Stimulated activated naive CD8-positive, alpha-beta T cell treated with anti-CD3 and anti-CD28 coated beads, Interleukin-15, amount 100 ng/mL, for 72 hours (primary cell): ENCODE data around the gene SUPT20HL1.
"Not testable (repeated sequence)": the region's sequence is repeated elsewhere in the genome, so short reads cannot be mapped to it uniquely, and the experiment has no call there.

Experiments
- ATAC-seq: fragments of 150-1000 bp; cut with Tn5 transposase; 2 replicates; pipeline ENCODE4 v1.10.0; 2021; ENCODE audit warnings: mild to moderate bottlenecking, moderate library complexity
- DNase-seq, 2 donors: peaks; one replicate each; pipeline ENCODE4 v3.0.0; 2021 to 2022
- H3K27ac Mint-ChIP-seq, 2 donors: one replicate each; pipeline ENCODE4 v1.8.0; 2022; ENCODE audit warnings: mild to moderate bottlenecking in 2 of 2, mixed read lengths in 2 of 2, moderate library complexity in 2 of 2
- H3K27me3 Mint-ChIP-seq: one replicate; pipeline ENCODE4 v1.8.0; 2022; ENCODE audit warnings: mixed read lengths
- H3K4me1 Mint-ChIP-seq: one replicate; pipeline ENCODE4 v1.8.0; 2022; ENCODE audit warnings: mild to moderate bottlenecking, mixed read lengths
- H3K4me3 Mint-ChIP-seq, 2 donors: one replicate each; pipeline ENCODE4 v1.8.0; 2022; ENCODE audit warnings: mild to moderate bottlenecking in 2 of 2, mixed read lengths in 2 of 2, moderate library complexity in 1 of 2
- H3K9me3 Mint-ChIP-seq, 2 donors: one replicate each; pipeline ENCODE4 v1.8.0; 2022; ENCODE audit warnings: mixed read lengths in 2 of 2

Gene SUPT20HL1

GRCh38 chrX:24343719-24344118 is 16.7 kb upstream of the SUPT20HL1 start:
- Mint-ChIP-seq H3K9me3 (no peaks in the 10 kb centered on the region), H3K4me3 (peak overlapping the region; percentile 42 to 61), H3K4me1 (peaks cover 6% of the 10 kb centered on the region), H3K27me3 (peaks cover 10% of the 10 kb centered on the region), H3K27ac (no peak overlapping the region)
- ATAC-seq (peak; percentile 67), DNase-seq (peak in 1 of 2 donors; percentile 10)

- Mint-ChIP-seq H3K9me3 (no peaks in the 10 kb centered on the region), H3K4me3 (no peak overlapping the region), H3K4me1 (no peaks in the 10 kb centered on the region), H3K27ac (no peak overlapping the region), H3K27me3 (no peaks in the 10 kb centered on the region)
- ATAC-seq (no peak), DNase-seq (no peak)
Measured at GRCh38 chrX:24347881-24348280, 12.6 kb upstream of the SUPT20HL1 start.

DNA sequence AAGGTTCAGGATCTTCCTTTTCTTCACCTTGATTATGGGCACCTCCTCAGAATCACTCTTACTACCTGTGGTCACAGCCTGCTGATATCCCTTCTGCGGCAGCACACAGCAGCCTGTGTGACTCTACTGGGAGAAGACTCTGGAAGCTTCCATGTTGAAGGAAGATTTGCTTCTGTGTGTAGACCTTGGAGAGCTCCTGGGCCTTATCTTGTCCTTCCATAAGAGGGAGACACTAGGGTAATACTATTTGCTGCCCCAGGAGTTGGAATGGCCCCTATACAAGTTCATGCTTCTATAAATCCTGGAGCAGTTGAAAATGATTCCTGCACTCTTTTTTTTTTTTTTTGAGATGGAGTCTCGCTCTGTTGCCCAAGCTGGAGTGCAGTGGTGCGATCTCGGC is 10.2 kb upstream of the SUPT20HL1 start:
- Mint-ChIP-seq H3K4me1 (no peaks in the 10 kb centered on the region), H3K4me3 (no peak overlapping the region), H3K9me3 (no peaks in the 10 kb centered on the region), H3K27me3 (no peaks in the 10 kb centered on the region), H3K27ac (no peak overlapping the region)
- DNase-seq, result no peak
- no peak for ATAC-seq

DNA sequence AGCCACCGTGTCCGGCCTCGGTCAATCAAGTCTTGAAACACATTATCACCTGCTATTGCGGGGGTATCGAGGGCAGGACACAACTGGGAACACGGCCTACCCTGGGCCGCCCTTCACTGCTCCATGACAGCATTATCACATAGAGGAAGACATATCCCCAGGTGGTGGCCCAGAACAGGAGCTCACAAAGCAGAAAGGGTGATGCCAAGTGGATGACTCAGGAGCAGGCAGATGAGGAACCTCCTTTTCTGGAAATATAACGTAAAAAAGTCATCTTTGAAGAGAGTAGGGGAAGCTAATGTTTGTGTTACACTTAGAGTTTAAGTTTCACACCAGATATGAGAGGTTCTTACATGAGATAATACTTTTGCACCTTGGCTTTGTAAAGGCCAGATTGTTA is 5.3 kb upstream of the SUPT20HL1 start:
- Mint-ChIP-seq H3K4me1 (no peaks in the 10 kb centered on the region), H3K4me3 (no peak overlapping the region), H3K27ac (no peak overlapping the region), H3K9me3 (no peaks in the 10 kb centered on the region), H3K27me3 (no peaks in the 10 kb centered on the region)
- ATAC-seq, result no peak
- no peak for DNase-seq

- Mint-ChIP-seq H3K4me1 (no peaks in the 10 kb centered on the region), H3K4me3 (no peak overlapping the region), H3K9me3 (no peaks in the 10 kb centered on the region), H3K27me3 (no peaks in the 10 kb centered on the region), H3K27ac (no peak overlapping the region)
- DNase-seq, result no peak
- no peak for ATAC-seq
Measured at GRCh38 chrX:24357106-24357505, 3.3 kb upstream of the SUPT20HL1 start.

DNA sequence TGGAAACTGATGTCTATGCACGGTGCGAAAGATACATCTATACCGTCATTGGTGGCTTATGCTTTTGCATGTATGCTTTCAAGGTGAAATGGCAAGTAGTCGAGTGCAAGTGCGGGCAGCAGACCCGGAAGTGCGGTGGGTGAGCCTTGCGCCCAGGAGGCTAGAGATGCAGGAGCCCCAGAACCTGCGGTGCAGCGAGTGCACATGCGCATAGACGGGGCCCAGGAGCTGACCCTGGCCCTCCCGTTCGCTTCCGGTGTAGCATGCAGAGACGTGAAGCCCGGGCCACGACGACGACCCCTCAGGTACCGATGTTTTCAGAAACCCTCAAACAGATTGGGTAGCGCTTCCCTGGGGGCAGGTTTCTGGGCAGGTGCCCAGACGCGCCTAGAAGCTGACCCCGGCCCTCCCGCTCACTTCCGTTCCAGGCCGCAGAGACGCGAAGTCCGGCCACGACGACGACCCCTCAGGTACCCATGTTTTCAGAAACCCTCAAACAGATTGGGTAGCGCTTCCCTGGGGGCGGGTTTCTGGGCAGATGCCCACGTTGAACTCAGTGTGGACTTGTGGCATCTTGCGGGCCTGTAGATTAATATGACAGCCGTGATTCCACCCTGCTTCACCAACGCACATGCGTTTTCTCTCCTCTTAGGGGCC is 1.8 kb downstream of the SUPT20HL1 start:
- not testable (repeated sequence) for H3K27ac Mint-ChIP-seq, H3K4me1 Mint-ChIP-seq, H3K27me3 Mint-ChIP-seq, ATAC-seq, H3K4me3 Mint-ChIP-seq, DNase-seq, H3K9me3 Mint-ChIP-seq

DNA sequence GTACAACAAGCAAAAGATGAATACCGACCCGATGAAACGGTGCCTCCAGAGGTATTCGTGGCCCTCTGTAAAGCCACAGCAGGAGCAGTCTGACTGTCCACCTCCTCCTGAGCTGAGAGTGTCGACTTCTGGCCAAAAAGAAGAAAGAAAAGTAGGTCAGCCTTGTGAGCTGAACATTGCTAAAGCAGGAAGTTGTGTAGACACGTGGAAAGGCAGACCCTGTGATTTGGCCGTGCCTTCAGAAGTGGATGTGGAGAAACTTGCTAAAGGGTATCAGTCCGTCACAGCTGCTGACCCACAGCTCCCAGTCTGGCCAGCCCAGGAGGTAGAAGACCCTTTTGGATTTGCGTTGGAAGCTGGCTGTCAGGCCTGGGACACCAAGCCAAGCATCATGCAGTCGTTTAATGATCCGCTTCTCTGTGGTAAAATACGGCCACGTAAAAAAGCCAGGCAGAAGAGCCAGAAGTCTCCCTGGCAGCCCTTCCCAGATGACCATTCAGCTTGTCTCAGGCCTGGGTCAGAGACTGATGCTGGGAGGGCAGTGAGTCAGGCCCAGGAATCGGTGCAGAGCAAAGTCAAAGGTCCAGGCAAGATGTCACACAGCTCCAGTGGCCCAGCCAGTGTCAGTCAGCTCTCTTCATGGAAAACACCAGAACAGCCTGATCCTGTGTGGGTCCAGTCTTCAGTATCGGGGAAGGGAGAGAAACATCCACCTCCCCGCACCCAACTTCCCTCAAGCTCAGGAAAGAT is 3.2 kb downstream of the SUPT20HL1 start:
- H3K9me3 Mint-ChIP-seq, H3K4me3 Mint-ChIP-seq, DNase-seq, H3K4me1 Mint-ChIP-seq, H3K27ac Mint-ChIP-seq, H3K27me3 Mint-ChIP-seq, ATAC-seq: not testable (repeated sequence)

DNA sequence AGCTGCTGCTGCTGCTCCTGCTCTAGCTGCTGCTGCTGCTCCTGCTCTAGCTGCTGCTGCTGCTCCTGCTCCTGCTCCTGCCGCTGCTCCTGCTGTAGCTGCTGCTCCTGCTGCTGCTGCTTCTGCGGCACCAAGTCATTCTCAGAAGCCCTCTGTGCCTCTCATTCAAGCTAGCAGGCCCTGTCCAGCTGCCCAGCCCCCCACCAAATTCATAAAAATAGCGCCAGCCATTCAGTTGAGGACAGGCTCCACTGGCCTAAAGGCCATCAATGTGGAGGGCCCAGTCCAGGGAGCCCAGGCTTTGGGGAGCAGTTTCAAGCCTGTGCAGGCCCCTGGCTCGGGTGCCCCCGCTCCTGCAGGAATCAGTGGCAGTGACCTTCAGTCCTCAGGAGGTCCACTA is 3.9 kb downstream of the SUPT20HL1 start:
- Mint-ChIP-seq H3K27ac (no peak overlapping the region), H3K27me3 (no peaks in the 10 kb centered on the region), H3K9me3 (no peaks in the 10 kb centered on the region), H3K4me1 (no peaks in the 10 kb centered on the region), H3K4me3 (no peak overlapping the region)
- no peak for ATAC-seq
- DNase-seq, result no peak

GRCh38 chrX:24364851-24365538 is 4.6 kb downstream of the SUPT20HL1 start:
- ATAC-seq, result no peak
- no peaks in the 10 kb centered on the region for H3K27me3 Mint-ChIP-seq
- no peak overlapping the region for H3K27ac Mint-ChIP-seq
- H3K9me3 Mint-ChIP-seq, result no peaks in the 10 kb centered on the region
- H3K4me1 Mint-ChIP-seq, result no peaks in the 10 kb centered on the region
- DNase-seq, result no peak
- H3K4me3 Mint-ChIP-seq, result no peak overlapping the region

DNA sequence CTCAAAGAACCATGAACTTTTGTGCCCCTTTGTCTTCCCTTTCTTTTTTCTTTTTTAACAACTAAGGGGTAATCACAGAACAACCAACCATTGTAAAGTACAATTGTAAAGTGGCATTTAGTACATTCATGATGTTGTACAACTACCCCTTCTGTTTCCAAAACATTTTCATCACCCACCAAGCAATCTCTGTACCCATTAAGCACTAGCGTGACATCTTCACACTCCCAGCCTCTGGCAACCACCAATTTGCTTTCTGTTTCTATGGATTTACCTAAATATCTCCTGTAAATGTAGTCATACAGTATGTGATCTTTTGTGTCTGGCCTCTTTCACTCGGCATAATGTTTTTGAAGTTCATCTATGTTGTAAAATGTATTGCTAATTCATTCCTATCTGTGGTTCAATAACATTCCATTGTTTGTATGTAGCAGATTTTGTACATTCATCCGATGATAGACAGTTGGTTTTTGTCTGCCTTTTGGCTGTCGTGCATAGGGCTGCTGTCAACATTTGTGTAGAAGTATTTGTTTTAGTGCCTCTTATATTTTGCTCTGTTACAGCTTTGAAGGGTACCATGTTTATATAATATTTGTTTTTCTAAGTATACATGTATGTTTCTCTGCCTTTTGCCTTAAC is 6.4 kb downstream of the SUPT20HL1 start:
- not testable (repeated sequence) for H3K27ac Mint-ChIP-seq, H3K9me3 Mint-ChIP-seq, H3K4me3 Mint-ChIP-seq, ATAC-seq, H3K27me3 Mint-ChIP-seq, DNase-seq
- H3K4me1 Mint-ChIP-seq, result peaks cover 14% of the 10 kb centered on the region

DNA sequence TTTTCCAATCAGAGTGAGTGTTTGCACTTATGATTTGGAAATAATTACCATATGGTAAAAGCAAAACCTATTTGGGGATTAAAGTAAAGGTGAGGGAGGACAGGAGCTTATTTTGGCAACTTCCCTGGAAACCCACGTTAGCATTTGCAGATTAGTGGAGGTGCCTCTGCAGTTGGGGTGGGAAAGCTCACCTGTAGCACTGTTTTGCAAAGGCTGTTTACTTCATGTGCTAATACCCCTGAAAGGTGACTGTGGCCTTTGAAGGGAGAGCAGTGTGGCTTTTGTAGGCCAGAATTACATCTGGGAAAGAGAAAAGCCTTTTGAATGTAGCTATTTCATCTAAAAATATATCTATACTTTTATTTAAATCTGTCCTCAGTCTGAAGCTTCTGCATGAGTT is 9.4 kb downstream of the SUPT20HL1 start:
- H3K9me3 Mint-ChIP-seq, result no peaks in the 10 kb centered on the region
- H3K4me1 Mint-ChIP-seq, result peaks cover 16% of the 10 kb centered on the region
- H3K27ac Mint-ChIP-seq, result no peak overlapping the region
- DNase-seq (no peak), ATAC-seq (no peak)
- no peak overlapping the region for H3K4me3 Mint-ChIP-seq
- H3K27me3 Mint-ChIP-seq, result peaks cover 22% of the 10 kb centered on the region

DNA sequence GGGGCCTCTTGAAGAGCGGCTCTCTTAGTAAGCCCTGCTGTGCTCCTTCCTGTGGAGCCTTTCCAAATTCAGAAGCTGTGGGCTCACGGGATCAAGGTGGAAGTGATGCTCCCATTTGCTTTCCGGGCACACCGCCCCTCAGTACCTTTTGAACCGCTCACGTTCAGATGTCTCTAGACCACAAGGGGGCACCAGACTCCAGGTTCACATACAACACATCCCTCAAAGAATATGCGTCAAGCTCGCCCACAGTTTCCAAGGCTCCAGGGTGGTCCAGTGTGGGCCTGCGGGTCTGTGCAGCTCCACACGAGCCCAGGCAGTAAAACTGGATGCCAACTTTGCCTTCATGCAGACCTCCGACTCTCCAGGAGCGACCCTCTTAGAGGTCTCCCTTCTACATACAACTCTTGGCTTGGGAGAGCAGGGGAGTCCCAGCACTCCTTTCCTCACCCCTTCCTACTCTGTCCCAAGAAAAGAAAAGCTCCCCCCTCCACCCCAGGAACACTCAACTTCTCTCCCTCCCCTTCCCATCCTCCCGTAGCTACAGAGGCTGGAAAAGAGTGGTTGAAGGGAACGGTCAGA is 11.0 kb downstream of the SUPT20HL1 start:
- no peaks in the 10 kb centered on the region for H3K9me3 Mint-ChIP-seq
- peak overlapping the region; percentile 71 to 72 for H3K4me3 Mint-ChIP-seq
- ATAC-seq (peak; percentile 79), DNase-seq (peak; percentile 49 to 56)
- H3K27me3 Mint-ChIP-seq, result peaks cover 22% of the 10 kb centered on the region
- H3K27ac Mint-ChIP-seq, result peak overlapping the region in 1 of 2 donors; percentile 61
- peaks cover 16% of the 10 kb centered on the region for H3K4me1 Mint-ChIP-seq

GRCh38 chrX:24372021-24372763 is 11.8 kb downstream of the SUPT20HL1 start:
- Mint-ChIP-seq H3K27me3 (peaks cover 22% of the 10 kb centered on the region), H3K4me1 (peaks cover 16% of the 10 kb centered on the region), H3K4me3 (peak overlapping the region in 1 of 2 donors; percentile 72), H3K9me3 (no peaks in the 10 kb centered on the region), H3K27ac (no peak overlapping the region)
- ATAC-seq (no peak), DNase-seq (no peak)

DNA sequence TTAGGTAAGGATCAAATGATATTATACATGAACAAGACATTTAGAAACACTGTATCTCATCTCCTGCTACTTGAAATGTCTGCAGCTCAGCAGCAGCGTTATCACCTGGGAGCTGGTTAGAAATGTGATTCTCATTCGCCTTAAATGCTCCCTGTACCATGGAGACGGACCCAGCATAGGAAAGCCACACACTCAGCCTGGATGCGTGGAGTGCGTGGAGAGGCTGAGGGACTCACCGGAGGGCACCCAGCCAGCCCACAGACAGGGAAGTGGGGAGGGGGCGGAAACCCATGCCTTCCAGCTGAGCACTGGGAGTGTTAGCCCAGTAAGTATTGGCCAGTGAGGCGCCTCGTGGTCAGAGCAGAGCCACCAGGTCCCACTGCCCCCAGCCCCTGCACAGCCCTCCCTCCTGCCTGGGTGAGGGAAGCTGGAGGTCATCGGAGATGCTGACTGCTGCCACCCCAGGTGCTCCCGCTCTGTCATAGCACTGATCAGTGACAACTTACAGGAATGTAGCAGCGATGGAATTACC is 15.2 kb downstream of the SUPT20HL1 start:
- H3K4me1 Mint-ChIP-seq, result peaks cover 14% of the 10 kb centered on the region
- H3K27ac Mint-ChIP-seq, result no peak overlapping the region
- ATAC-seq (no peak), DNase-seq (no peak)
- peaks cover 22% of the 10 kb centered on the region for H3K27me3 Mint-ChIP-seq
- no peaks in the 10 kb centered on the region for H3K9me3 Mint-ChIP-seq
- no peak overlapping the region for H3K4me3 Mint-ChIP-seq

DNA sequence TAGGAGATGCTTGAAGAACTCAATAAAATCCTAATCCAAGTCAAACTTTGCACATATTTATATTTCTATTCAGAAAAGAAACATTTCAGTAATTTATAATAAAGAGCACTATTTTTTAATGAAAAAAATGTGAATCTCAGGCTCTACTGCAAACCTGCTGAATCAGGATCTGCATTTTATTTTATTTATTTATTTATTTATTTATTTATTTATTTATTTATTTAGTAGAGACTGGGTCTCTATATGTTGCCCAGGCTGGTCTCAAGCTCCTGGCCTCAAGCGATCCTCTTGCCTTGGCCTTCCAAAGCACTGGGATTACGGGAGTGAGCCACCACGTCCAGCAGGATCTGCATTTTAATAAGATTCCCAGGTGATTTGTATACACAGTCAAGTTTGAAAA is 16.0 kb downstream of the SUPT20HL1 start:
- ATAC-seq (no peak), DNase-seq (no peak)
- no peaks in the 10 kb centered on the region for H3K9me3 Mint-ChIP-seq
- H3K27me3 Mint-ChIP-seq, result peaks cover 17% of the 10 kb centered on the region
- H3K4me1 Mint-ChIP-seq, result peaks cover 7% of the 10 kb centered on the region
- H3K4me3 Mint-ChIP-seq, result no peak overlapping the region
- H3K27ac Mint-ChIP-seq, result no peak overlapping the region
